ENCODE data around the gene IKZF1. TPM values are rescaled to one million over a fixed set of nuclear protein-coding genes. Genes with fewer than 3 reads are reported as not detected.

Gene IKZF1
- total and polyA plus RNA-seq, 9 of the 15 experiments (the other 6 are each of a cell fraction or from before 2014, with no cell fraction given): 12.6 to 85.3 (median 44.7) TPM

- TF ChIP-seq MCM3 (IDR thresholded peaks at IDR 0.05): no peak
These were observed 53.7 kb downstream of the IKZF1 start (continued) for GRCh38 chr7:50358041-50358705.

DNA sequence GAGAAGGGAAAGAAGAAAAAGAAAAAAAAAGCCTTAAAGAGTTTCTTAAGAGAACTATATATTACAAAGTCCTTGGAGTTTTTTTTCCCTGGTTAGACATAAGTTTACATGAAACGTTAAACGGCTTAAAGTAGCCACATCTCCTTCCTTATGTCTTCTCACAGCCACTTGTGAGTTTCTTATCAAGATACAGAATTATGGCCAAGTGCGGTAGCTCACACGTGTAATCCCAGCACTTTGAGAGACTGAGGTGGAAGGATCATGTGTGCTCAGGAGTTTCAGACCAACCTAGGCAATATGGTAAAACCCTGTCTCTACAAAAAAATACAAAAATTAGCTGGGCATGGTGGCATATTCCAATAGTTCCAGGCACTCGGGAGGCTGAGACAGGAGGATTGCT lies 54.3 kb downstream of the IKZF1 start:
- ATAC-seq (no peak), FAIRE-seq (no peak), DNase-seq (ENCODE audit: extremely low read depth in 1 of 4, low spot score in 3 of 4) (peak in 1 of 4 experiments; percentile 26)
- Histone ChIP-seq H2AFZ (ENCODE audit: low read depth, low read length) (no peak overlapping the region), H3K27ac (ENCODE audit: extremely low read depth, low read depth, low read length) (peak overlapping the region; percentile 60), H3K4me1 (replicated peaks in 1 of 2; ENCODE audit: control insufficient read depth in 2 of 2, insufficient read depth in 2 of 2, low read length in 2 of 2) (peaks cover 59 to 80% of the 10 kb centered on the region in 2 experiments), H3K9ac (ENCODE audit: insufficient read depth in 1 of 2, low read depth in 2 of 2, low read length in 2 of 2) (0 out of 4 replicates have a peak overlapping the region, but pooled peaks of 1 of the 2 experiments have one; percentile 10), H3K4me2 (ENCODE audit: insufficient read depth, low read length) (no peak overlapping the region; the same call in 1 of the 2 replicates), H3K36me3 (ENCODE audit: control insufficient read depth, insufficient read depth, low read length) (peaks cover 71% of the 10 kb centered on the region), H4K20me1 (replicated peaks; ENCODE audit: control insufficient read depth, insufficient read depth, low read length) (no peaks in the 10 kb centered on the region), H3K9me1 (ENCODE audit: control insufficient read depth, insufficient read depth, low read length) (no peaks in the 10 kb centered on the region), H3K27me3 (ENCODE audit: control insufficient read depth in 2 of 2, insufficient read depth in 2 of 2, low read length in 2 of 2) (no peaks in the 10 kb centered on the region), H3K79me2 (ENCODE audit: control insufficient read depth, insufficient read depth, low read length) (peaks cover 74% of the 10 kb centered on the region), H3K4me3 (no peak overlapping the region), H3K9me3 (replicated peaks; ENCODE audit: control insufficient read depth, insufficient read depth, low read depth, low read length) (no peaks in the 10 kb centered on the region)
- intact Hi-C loops (cut with micrococcal nuclease): loop anchor here (2.0 kb wide), 1 partner anchor 18 kb away; no protein-coding TSS in a partner anchor
- POLR2A ChIA-PET: interaction anchor here (0.7 to 1.1 kb wide), 2 partner anchors 14 to 155 kb away, joined by 3 read pairs; no protein-coding TSS in a partner anchor
- in situ Hi-C loops (cut with MboI): no loop called here
- TF ChIP-seq ARNT (IDR thresholded peaks at IDR 0.05) (0 out of 4 replicates have a peak, but pooled peaks of 1 of the 2 experiments have one; percentile 9), L3MBTL2 (IDR thresholded peaks at IDR 0.05) (peak; percentile 63), HEY1 (CRISPR knock-in tag; IDR thresholded peaks at IDR 0.05; ENCODE audit: borderline replicate concordance) (no peak), ZNF184 (CRISPR knock-in tag; IDR thresholded peaks at IDR 0.05) (no peak), ZNF668 (CRISPR knock-in tag; IDR thresholded peaks at IDR 0.05) (peak; percentile 23; the same call in 1 of the 2 replicates), ZNF175 (CRISPR knock-in tag; IDR thresholded peaks at IDR 0.05; ENCODE audit: low read depth) (0 out of 2 replicates have a peak, but pooled peaks have one; percentile 24), HSF4 (CRISPR knock-in tag; IDR thresholded peaks at IDR 0.05; ENCODE audit: borderline replicate concordance) (peak; percentile 82; the same call in 1 of the 2 replicates), DMBX1 (CRISPR knock-in tag; IDR thresholded peaks at IDR 0.05; ENCODE audit: borderline replicate concordance) (peak; percentile 65), BCOR (IDR thresholded peaks at IDR 0.05) (0 out of 2 replicates have a peak, but pooled peaks have one; percentile 33)
- 21% methylated on average over 5 of the region's 5 CpGs for WGBS (ENCODE audit: insufficient coverage, low coverage, missing lambda C conversion rate)
- no TSS peak for BruUV-seq (replicated peaks)
- CTCF ChIA-PET (ENCODE audit: low intra/inter-chr PET ratio): no interaction called here
